GM21423 (cell line): ENCODE data around the gene PCP4.

ENCODE experiments used
- ATAC-seq: cut with Tn5 transposase; IDR thresholded peaks from one replicate; pipeline ENCODE4 v1.9.1; 2021; ENCODE audit warnings: mild to moderate bottlenecking, moderate library complexity; ENCODE audit not compliant: unreplicated experiment

PCP4 gene

GRCh38 chr21:39915881-39916280 lies 48.6 kb downstream of the PCP4 start:
- no peak for ATAC-seq

- ATAC-seq, result no peak
These were observed 51.3 kb downstream of the PCP4 start for GRCh38 chr21:39918558-39918957.

GRCh38 chr21:39923476-39923875 lies 56.2 kb downstream of the PCP4 start:
- no peak for ATAC-seq

DNA sequence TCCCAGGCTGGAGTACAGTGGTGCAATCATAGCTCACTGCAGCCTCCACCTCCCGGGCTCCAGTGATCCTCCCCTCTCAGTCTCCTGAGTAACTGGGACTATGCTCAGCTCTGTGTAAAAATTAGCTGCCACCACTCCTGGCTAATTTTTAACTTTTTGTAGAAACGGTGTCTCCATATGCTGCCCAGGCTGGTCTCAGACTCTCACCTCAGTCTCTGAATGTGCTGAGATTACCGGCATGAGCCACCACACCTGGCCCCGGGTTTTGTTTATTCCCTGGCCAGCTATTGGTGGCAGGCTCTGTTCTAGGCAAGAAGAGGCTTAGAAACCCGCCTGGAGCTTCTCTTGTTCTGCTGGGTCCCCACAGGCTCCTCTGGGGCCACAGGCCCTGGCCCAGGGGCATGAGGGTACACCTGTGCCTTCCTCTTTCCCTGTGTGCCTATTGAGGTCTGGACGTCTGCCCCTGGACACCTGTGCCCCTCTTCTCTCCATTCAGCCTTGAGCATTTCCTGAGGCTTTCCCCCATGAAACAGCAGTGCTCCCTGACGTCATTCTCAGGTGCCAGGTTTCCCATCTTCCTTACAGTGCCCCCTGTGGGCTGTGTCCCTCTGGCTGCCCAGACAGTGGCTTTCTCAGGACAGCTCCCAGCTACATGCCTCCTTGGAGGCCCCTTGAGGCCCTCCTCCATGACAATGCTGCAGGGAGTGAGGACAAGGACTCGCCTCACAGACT lies 57.5 kb downstream of the PCP4 start:
- no peak for ATAC-seq

GRCh38 chr21:39927304-39927886 lies 60.2 kb downstream of the PCP4 start:
- no peak for ATAC-seq

DNA sequence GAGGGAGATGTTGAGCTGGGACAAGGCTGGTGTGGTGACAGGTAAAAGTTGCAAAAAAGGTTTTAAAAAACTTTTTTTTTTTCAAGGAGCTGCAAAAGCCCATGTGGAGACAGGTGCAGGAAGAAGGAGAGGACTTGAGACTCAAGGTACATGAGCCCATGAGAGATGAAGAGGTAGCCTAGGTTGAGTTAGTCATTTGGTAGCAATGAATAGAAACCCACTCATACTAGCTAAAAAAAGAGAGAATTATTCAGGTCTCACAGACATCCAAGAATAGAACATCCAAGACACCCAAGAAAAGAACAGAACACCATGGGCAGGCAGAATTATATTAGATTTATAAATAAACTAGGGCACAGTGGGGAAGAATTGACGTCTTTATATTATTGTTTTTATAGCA lies 65.1 kb downstream of the PCP4 start:
- no peak for ATAC-seq

DNA sequence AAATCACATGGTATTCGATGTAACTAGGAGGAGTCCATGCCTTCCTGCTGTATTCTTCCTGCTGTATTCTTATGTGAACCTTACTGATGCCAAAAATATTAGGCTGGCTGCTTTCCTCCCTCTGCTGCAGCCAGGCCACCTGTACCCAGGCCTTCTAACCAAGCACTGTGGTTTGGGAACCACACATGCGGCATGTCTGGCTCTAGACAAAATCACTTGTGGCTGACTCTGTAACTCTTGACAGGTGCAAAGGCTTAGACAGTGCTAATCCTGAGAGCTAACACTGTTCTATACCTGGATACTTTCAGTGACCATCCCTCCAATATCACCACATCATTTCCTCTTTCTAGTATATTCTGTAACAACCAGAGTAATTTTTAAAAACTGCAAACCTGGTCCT lies 67.7 kb downstream of the PCP4 start:
- no peak for ATAC-seq

- ATAC-seq, result no peak
These were observed 68.5 kb downstream of the PCP4 start for GRCh38 chr21:39935716-39936115.

DNA sequence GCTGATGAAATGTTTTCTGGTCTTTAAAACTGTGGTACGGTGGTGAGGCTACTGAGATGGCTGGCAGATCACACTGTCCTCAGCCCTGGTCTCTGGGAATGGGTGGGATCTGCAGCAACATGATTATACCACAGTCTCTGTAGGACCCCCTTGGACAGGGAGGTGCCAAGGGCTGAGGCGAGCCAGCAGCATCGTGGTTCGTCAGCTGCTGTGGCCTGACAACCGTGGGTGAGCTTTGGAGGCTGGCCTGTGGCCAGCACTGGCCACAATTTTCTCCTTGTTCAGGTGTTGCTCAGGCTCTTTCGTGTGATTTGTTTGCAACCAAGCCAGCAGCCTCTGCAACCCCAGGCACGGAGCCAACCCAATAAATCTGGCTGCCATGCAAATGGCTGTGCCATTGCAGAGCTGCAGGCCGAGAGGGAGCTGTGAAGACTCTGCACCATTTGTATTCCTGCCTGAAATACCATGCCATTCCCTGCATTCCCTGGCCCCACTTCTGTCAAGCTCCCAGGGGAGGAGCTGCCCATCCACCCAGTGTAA lies 70.9 kb downstream of the PCP4 start:
- no peak for ATAC-seq

DNA sequence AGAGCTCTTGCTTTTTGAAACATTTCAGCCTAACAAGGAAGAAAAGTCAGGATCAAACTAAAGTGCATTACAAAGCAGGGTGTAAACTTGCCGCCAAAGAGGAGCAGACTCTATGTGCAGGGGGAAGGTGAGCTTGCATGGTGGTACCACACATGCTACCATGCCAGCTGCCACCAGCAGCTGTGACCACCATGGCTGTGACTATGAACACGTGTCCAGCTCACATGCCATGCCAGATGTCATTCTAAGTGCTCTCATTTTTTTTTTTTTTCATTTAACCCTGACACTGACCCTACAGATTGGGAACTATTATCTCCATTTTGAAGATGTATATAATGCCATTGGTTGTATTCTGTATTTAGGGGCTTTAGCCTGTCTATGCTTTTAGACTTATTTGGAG lies 79.0 kb downstream of the PCP4 start:
- ATAC-seq, result no peak

DNA sequence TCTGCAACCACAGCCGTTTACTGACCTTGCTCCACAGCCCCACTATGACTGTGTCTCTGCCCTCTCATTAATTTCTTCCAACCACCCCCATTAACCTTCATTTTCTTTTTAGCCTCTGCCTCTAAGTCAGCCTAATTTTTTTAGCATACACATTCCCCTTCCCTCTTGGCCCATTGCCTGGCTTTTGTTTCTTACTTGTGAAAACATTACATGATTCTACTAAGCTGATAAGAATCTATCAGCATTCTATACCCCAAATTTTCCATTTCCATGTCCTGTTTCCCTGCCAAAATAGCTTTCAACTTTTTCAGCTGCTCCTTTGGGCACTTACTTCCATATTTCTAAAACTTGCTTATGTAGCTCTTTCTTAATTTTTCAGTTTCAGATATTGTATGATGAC lies 79.8 kb downstream of the PCP4 start:
- no peak for ATAC-seq

DNA sequence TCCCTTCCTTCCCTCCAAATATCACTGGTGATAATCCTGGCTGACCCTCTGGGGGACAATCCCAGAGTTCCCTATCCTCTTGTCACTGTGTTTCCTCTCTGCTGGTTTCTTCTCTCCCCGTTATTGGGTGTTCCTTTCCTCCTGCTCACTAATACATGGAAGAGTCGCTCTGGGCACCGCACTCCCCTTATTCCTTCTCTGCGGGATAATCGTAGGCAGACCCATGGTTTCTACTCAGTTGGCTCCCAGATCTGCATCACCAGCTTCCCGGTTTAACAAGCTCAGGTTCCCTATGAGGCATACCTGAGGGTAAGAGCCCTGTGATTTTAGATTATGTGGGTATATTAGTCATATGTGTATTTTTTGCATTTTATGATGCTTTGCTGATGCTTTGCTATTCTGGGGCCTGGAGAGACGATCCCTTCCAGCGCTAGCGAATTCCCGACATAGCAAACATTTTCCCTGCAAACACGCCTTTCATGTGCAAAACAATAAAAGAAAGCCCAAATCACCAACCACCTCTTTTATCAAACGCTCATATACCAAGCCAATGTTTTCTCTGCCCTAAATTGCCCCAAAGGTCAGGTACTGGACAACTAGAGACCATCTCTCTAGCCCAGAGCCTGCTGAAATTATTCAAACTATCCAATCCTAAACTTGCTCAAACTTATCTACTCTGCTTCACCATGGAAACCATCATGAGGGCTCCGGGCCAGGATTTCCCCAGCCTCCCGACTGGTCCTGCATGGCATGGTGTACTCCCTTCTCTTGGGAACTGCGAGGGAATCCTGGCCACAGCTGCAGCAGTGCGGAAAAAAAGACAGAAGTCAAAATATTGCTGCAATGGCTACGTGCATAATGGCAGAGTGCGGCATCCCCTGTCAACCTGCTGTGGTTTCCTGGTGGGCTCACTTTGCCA lies 84.2 kb downstream of the PCP4 start:
- ATAC-seq, result no peak

DNA sequence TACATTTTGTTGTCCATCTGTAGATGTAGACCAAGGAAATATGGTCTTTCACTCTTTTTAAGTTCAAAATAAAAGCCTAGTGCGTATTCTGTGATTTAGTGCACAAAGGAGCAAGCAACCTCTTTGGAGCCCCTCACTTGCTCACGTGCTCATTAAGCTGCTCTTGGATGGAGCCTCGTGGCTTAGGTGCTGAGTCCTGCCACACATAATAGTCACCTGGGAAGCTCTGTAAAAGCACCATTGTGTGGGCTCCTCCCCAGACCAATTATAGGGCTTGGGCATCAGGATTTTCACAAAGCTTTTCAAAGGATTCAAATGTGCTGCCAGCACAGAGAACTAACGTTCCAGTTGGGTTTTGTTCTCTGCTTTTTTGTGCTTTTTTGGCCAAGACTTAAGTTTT lies 85.0 kb downstream of the PCP4 start:
- no peak for ATAC-seq

DNA sequence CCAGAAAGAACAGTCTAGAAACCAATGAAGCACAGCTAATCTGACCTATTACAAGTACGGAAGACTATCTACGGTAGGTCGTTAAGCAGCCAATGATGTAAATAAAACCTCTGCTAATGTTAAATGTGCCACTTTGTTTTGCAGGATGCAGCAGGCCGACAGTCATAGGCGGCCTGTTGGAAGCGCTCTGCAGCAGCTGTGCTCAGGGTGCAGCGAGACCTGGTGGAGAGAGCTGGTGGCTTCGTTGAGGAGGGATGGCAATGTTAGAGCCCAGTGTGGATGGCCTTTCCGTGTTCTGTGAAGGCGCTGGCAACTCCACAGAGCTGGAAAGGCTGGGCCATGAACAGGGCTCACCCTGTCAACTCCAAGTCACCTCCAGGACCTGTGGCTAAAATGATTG lies 87.3 kb downstream of the PCP4 start:
- no peak for ATAC-seq

DNA sequence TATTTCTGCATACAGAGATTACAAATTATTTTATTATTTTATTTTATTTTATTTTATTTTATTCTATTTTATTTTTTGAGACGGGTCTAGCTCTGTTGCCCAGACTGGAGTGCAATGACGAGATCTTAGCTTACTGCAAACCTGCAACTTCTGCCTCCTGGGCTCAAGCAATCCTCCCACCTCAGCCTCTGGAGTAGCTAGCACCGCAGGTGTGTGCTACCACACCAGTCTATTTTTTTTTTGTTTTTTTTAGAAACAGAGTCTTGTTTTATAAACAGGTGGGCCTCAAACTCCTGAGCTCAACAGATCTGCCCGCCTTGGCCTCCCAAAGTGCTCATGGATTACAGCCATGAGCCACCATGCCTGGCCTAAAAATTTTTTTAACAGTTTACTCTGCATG lies 88.1 kb downstream of the PCP4 start:
- no peak for ATAC-seq

DNA sequence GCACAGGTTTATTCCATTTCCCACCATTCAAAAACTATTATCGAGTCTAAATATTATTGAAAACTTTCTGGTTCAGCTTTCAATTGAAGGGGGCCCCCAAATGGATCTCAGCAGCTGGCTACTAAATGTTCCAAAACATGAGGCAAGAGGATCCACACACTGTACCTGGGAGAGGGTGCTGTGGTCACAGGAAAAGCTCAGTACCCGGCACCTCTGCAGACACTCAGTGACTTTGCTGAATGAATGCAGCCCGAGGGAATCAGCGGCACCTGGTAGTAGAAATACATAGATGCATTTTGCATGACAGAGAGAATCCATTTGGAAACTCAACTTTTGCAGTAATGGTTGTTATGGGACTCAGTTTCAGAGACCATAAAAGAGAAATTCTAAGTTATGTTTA lies 89.3 kb downstream of the PCP4 start:
- no peak for ATAC-seq

GRCh38 chr21:39958731-39959130 lies 91.5 kb downstream of the PCP4 start:
- ATAC-seq, result no peak

DNA sequence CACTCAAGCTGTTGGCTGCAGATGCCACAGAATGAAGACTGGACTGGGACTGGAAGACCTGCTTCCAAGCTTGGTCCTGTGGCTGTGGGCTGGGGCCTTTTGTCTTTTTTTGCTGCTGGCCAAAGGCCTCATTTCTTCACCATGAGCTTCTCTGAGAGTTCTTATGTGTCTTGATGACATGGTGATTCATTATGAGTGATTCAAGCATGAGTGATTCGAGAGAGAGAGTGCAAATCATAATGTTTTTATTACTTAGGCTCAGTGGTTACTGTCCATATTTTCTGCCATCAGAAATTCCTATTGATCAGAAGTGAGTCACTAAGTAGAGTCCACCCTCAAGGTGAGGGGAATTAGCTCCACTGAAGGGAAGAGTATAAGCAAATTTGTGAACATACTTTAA lies 94.0 kb downstream of the PCP4 start:
- ATAC-seq, result no peak

- no peak for ATAC-seq
These were observed 97.8 kb downstream of the PCP4 start for GRCh38 chr21:39965026-39965425.

- no peak for ATAC-seq
These were observed 99.5 kb downstream of the PCP4 start for GRCh38 chr21:39966786-39967185.

DNA sequence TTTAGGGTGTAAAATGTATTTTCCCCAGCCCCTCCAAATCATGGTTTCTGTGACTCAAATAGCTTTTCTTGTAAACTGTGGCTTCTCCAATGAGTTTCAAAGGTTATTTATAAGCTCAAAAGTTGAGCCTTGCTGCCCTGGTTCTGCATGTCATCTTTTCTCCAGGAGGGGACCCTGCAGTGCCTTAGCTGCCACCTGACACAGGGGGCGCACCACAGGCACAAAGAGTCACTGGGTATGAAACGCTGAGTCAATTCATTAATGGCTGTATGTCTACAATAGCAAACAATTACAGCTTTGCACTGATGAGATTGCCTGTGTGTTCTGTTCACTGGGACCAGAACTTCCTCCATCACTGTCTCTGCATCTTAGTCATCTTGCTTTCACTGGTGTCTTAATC lies 100.8 kb downstream of the PCP4 start:
- no peak for ATAC-seq
